Right lobe of liver (tissue), 6 donors: ENCODE measurements around the gene IQSEC1. TPM values are rescaled to one million over a fixed set of nuclear protein-coding genes. Genes with fewer than 3 reads are reported as not detected.

Experiments
- ATAC-seq, 4 donors: fragments of 200-7000 bp; cut with Tn5 transposase; one replicate each; pipeline ENCODE4 v1.9.1; 2020; ENCODE audit warnings: mild to moderate bottlenecking in 4 of 4, moderate library complexity in 4 of 4
- DNase-seq, 3 donors: peaks; one replicate each; pipeline ENCODE4 v3.0.0-alpha.2; 2020
- H3K27ac ChIP-seq, 3 donors: fragments of 200-600 bp; one replicate each; pipeline ENCODE4 v1.8.0; 2022
- H3K27me3 ChIP-seq, 2 donors: fragments of 200-600 bp; one replicate each; pipeline ENCODE4 v1.8.0; 2022
- H3K36me3 ChIP-seq, 4 donors: fragments of 200-600 bp; sonication (generic) in 1 of 4; one replicate each; pipeline versions ENCODE4 v1.5.1 to v1.8.0; 2017 to 2022; ENCODE audit warnings: control low read depth in 1 of 4
- H3K4me1 ChIP-seq, 4 donors: fragments of 200-600 bp; sonication (generic) in 1 of 4; one replicate each; pipeline versions ENCODE4 v1.5.1 to v1.8.0; 2017 to 2022; ENCODE audit warnings: control low read depth in 1 of 4
- H3K4me3 ChIP-seq, 3 donors: fragments of 200-600 bp; one replicate each; pipeline ENCODE4 v1.8.0; 2022
- H3K9me3 ChIP-seq, 4 donors: fragments of 200-600 bp; sonication (generic) in 1 of 4; one replicate each; pipeline versions ENCODE4 v1.5.1 to v1.8.0; 2017 to 2022; ENCODE audit warnings: control low read depth in 1 of 4
- POLR2A ChIP-seq: fragments of 450-650 bp; IDR thresholded peaks from one replicate; pipeline ENCODE4 v1.6.1; 2017; ENCODE audit warnings: antibody characterized with exemption, mild to moderate bottlenecking
- WGBS: methylation state at CpG from one replicate; pipeline ENCODE4 v1.1.6; 2018; ENCODE audit warnings: low coverage, low lambda C conversion rate; ENCODE audit not compliant: insufficient coverage; ENCODE audit errors: missing lambda C conversion rate; 5-methylcytosine and 5-hydroxymethylcytosine counted together
- intact Hi-C, 2 donors: fragments of 100-400 bp; cut with DNase I; formaldehyde crosslinking; loops; one replicate each; pipeline versions ENCODE4 v1.11.2 to v1.14.1; 2022
- total RNA-seq, 6 experiments: library from RNA; depleted of rRNA in 2 of 6; stranded (reverse); fragments of >200 nt in 2 of 6; fragmentation: NEBNext Ultra II Directional in 3 of 6; extraction: Animal tissue kit (Norgen Biotek cat#: 25700) in 3 of 6; gene quantifications; one replicate each; pipeline versions ENCODE4 v1.1.0 to v1.2.4, GENCODE V29; 2016 to 2023
- TF ChIP-seq, protein P1 (sequence below), 4 donors: fragments of 200-600 bp in 3 of 4; fragments of 450-650 bp in 1 of 4; IDR thresholded peaks; one replicate each; pipeline versions ENCODE4 v1.5.1 to v1.8.0; 2016 to 2022; ENCODE audit warnings: antibody characterized with exemption in 4 of 4, mild to moderate bottlenecking in 2 of 4
- donor health status: DM: no; HTN: yes; CAD: no.
- donor health status: DM: no; HTN: no; CAD: no.
- donor health status: DM: no; HTN: no; CAD: no.
- donor health status: DM: no; HTN: yes; CAD: no.
- donor health status: DM: no; HTN: yes; CAD: no.

IQSEC1 gene
- total RNA-seq, 6 experiments from 2014 or later: 32.1 to 61.3 (median 48.9) TPM

DNA sequence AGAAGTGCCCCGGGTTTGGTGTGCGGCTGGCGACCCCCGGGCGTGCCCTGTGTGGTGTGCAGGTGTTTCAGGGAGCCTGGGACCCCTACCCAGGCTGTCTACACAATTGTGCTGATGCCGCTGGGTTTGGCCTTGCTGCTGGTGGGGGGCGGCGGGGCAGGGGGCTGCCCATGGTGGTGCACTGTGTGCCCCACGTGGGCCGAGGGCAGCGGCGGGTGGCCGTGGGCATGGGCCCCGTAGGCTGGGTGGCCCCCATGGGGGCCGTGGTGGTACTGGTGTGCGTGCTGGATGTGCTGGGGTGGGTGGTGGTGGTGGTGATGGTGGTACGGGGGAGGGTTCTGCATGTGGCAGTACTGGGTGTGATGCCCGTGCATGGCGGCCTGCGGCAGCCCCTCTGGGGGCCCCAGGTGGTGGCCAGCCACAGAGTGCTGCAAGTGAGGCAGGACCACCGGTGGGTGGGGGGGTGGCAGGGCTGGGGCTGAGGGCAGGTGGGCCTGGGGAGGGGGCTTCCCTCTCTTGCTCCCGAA is 172.3 kb downstream of the IQSEC1 start:
- Histone ChIP-seq H3K27me3 (no peaks in the 10 kb centered on the region), H3K4me3 (no peak overlapping the region), H3K4me1 (peaks cover 0 to under 1% (median 0%) of the 10 kb centered on the region in 4 donors), H3K9me3 (no peaks in the 10 kb centered on the region), H3K27ac (no peak overlapping the region), H3K36me3 (peaks cover 0 to 40% (median 18%) of the 10 kb centered on the region in 4 donors)
- intact Hi-C loops: loop anchor here in 1 of 2 donors (10.0 kb wide), 1 partner anchor 84 kb away; no protein-coding TSS in a partner anchor
- DNase-seq (peak in 2 of 3 donors; percentile 16 to 53), ATAC-seq (no peak)
- TF ChIP-seq POLR2A: no peak
- TF ChIP-seq, protein P1, sequence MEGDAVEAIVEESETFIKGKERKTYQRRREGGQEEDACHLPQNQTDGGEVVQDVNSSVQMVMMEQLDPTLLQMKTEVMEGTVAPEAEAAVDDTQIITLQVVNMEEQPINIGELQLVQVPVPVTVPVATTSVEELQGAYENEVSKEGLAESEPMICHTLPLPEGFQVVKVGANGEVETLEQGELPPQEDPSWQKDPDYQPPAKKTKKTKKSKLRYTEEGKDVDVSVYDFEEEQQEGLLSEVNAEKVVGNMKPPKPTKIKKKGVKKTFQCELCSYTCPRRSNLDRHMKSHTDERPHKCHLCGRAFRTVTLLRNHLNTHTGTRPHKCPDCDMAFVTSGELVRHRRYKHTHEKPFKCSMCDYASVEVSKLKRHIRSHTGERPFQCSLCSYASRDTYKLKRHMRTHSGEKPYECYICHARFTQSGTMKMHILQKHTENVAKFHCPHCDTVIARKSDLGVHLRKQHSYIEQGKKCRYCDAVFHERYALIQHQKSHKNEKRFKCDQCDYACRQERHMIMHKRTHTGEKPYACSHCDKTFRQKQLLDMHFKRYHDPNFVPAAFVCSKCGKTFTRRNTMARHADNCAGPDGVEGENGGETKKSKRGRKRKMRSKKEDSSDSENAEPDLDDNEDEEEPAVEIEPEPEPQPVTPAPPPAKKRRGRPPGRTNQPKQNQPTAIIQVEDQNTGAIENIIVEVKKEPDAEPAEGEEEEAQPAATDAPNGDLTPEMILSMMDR (IDR thresholded peaks at IDR 0.05): no peak
- 84% methylated on average over 3 of the region's 22 CpGs for WGBS

DNA sequence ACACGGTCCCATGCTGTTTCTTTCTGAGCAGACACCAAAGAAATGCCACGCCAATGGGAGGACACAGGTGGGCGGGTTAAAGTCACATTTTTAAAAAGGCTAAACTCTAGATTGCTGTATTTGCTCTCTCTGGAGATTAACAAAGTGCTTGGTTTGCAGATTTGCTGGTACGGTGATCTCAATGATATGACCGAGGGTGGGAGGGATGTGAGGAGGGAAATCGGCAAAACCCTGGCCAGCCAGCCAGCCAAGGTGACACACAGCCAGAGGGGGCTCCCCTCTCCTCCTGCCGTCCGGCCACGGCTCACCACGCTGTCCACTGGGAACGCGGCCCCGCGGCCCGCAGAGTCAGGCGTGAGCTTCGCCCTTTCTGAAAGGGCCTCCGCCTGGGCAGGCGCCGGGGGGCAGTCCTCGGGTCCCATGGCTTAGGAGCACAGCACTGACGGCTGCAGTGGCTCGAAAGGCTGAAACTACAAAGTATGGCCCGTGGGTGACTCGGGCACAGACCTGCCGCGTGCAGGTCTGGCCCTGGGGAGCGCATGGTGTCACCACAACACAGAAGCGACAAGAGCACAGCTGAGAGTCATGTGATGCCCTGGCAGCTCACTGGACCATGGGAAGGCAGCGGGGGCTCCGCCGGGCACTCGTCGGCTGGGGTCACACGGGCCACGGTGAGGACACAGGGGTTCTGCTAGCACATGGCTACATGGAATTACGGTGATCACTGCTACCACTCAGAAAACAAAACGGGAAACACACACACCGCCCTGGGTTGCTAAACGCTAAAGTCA is 174.1 kb downstream of the IQSEC1 start:
- TF ChIP-seq POLR2A: no peak
- TF ChIP-seq, protein P1 (IDR thresholded peaks at IDR 0.05): no peak
- DNase-seq (peak in 2 of 3 donors; percentile 16 to 45), ATAC-seq (no peak)
- intact Hi-C loops: no loop called here
- H3K9me3 ChIP-seq: no peaks in the 10 kb centered on the region
- no peak overlapping the region for H3K27ac ChIP-seq
- H3K36me3 ChIP-seq: peaks cover 0 to 28% (median 15%) of the 10 kb centered on the region in 4 donors
- H3K4me3 ChIP-seq: no peak overlapping the region
- peaks cover 0 to 7% (median 0%) of the 10 kb centered on the region in 4 donors for H3K4me1 ChIP-seq
- H3K27me3 ChIP-seq: no peaks in the 10 kb centered on the region
- WGBS: 82% methylated on average over 15 of the region's 40 CpGs

DNA sequence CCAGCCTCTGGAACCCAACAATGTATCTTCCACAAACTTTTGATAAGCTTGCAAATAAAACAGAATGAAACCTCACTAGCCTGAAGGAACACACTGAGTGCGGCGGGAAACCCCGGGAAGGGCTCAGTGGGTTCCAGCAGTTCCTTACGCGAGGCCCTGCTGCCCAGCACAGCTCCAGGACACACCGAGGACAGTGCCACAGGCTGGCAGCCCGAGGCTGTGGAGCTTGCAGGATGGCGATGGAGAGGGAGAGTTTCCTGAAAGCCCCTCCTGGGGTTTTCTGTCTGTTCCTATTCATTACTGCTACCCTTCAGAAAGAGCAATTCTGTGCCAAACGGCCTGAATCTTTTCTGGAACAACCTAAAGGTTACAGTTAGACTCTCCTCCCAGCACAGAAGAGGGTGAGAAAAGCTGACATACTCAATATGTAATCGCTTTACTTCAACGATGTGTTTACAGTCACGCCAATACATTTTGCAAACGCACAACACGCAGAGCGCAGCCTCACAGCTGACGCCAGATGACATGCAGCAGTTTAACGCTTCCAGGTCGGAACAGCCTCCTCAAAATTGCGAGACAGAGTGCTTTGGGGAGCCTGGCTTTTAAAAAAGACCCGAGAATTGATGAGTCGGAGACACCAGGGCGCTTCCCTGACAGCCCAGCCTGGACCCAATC is 174.8 kb downstream of the IQSEC1 start:
- intact Hi-C loops: no loop called here
- Histone ChIP-seq H3K27me3 (no peaks in the 10 kb centered on the region), H3K4me1 (peaks cover 0 to 7% (median 0%) of the 10 kb centered on the region in 4 donors), H3K27ac (no peak overlapping the region), H3K9me3 (no peaks in the 10 kb centered on the region), H3K4me3 (no peak overlapping the region), H3K36me3 (peaks cover 0 to 28% (median 15%) of the 10 kb centered on the region in 4 donors)
- ATAC-seq (no peak), DNase-seq (peak in 2 of 3 donors; percentile 12 to 43)
- WGBS: 88% methylated on average over 19 of the region's 22 CpGs
- TF ChIP-seq, protein P1 (IDR thresholded peaks at IDR 0.05): no peak
- TF ChIP-seq POLR2A: no peak

DNA sequence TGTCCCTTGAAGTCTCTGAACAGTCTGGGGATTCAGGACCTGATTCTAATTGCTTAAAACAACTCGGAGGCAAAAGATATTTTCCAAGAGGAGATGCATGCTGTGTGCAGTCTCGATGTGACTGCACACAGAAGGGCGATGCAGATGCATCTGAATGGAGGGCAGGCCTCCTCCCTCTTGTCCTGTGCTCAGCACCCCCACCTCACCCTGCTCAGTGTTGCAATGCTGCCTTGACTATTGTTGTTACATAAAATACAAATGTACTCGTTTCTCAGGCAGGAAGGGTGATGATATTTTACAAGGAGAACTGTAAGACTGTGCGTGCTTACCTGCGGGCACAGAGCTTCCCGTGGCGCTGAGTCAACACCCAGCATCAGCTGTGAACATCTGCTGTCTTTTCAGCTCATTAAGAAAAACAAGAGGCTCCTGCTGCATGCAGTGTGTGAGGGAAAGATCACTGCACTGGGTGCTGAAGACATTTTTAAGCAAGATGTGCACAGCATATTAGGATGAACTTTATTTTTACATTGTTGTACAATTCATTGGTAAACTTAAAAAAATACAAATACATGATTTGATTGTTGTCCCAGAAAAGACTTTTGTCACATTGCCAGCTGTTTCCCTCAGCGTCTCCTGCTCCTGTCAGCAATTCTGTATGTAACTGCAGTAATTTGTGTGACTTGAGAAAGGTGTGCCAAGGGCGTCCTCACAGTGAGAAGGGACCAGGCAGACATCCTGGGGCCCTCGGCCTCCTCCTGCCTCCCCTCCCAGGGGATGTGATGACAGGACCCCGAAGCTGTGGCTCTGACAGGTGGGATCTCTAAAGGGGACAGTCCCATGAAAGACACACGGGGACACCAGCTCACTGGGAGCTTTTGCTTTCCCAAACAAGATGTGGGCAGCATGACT is 175.6 kb downstream of the IQSEC1 start:
- no peak for ATAC-seq
- H3K4me1 ChIP-seq: peaks cover 0 to 7% (median 0%) of the 10 kb centered on the region in 4 donors
- no peak overlapping the region for H3K27ac ChIP-seq
- intact Hi-C loops: no loop called here
- peaks cover 0 to 28% (median 15%) of the 10 kb centered on the region in 4 donors for H3K36me3 ChIP-seq
- WGBS: 50% methylated on average over 6 of the region's 13 CpGs
- H3K27me3 ChIP-seq: no peaks in the 10 kb centered on the region
- TF ChIP-seq POLR2A: no peak
- TF ChIP-seq, protein P1 (IDR thresholded peaks at IDR 0.05): no peak
- no peak overlapping the region for H3K4me3 ChIP-seq
- DNase-seq: peak in 2 of 3 donors; percentile 9 to 28
- no peaks in the 10 kb centered on the region for H3K9me3 ChIP-seq
